NCI-H1694 (cell line): ENCODE results near the gene PSG1.
"Not testable (repeated sequence)": the region's sequence is repeated elsewhere in the genome, so short reads cannot be mapped to it uniquely, and the experiment has no call there.

ENCODE experiments used
- DNase-seq: peaks from one replicate; lab custom pipeline; 2025; lab: John Stamatoyannopoulos, UW

PSG1 gene

DNA sequence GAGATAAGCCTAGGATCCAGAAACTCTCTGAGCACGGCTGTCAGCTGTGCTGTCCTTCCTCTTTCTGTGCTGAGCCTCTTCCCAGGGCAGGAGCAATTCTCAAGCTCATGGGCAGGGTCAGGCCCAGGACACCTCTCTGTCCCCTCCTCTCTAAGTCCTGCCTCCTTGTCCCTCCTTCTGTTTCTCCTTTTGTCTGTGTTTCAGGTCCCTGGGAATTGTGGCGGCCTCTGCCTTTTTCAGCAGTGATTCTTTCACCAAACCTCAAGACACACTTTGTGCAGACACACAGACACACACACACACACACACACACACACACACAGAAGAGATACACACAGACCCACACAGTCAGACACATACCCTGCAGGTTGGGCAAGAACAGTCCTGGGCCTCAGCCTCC, at the start of gene PSG1:
PSG1 (minus strand) TSS at position 101 of the 400 bp plus-strand sequence. CDS start 132 bp downstream, outside the sequence.
- DNase-seq, result no peak

GRCh38 chr19:42928896-42929295, 49.4 kb upstream of the PSG1 start:
- no peak for DNase-seq

DNA sequence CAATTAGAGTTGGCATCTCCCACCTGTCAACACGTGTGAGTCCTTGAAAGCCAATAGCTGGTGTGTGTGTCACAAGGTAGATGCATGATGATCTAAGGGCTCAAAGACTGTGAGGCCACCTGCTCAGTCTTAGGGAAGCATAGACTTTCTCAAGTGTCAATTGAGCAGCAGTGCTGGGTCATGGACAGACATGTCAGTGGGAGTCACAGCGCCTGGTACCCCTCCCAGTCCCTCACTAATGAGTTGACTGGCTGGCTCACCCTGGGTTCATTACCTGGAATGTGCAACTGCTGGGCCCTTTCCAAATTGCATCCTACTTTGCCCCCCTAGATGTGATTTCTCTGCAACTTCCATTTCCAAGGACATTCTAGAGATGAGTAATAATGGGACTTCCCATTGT, 47.3 kb upstream of the PSG1 start:
- no peak for DNase-seq

DNA sequence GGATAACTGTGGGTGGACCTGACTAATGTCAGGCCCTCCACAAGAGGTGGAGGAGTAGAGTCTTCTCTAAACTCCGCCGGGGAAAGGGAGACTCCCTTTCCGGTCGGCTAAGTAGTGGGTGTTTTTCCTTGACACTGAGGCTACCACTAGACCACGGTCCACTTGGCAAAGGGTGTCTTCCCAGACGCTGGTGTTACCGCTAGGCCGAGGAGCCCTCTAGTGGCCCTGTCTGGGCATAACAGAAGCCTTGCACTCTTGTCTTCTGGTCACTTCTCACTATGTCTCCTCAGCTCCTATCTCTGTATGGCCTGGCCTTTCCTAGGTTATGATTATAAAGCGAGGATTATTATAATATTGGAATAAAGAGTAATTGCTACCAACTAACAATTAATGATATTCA, 43.6 kb upstream of the PSG1 start:
- DNase-seq, result not testable (repeated sequence)

DNA sequence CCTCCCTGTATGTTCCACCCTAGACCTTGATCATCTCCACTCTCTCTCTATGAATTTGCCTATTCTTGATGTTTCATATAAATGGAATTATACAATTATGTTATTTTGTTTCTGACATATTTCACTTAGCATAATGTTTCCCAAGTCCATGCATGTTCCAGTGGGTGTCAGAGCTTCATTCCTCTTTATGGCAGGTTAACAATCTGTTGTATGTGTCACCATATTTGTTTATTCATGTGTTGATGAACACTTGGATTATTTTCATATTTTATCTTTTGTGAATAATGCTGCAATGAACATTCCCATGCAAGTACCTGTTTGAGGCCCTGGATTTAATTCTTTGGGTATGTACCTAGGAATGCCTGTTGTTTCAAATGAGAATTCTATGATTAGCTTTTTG, 41.5 kb upstream of the PSG1 start:
- not testable (repeated sequence) for DNase-seq

GRCh38 chr19:42919757-42920079, 40.2 kb upstream of the PSG1 start:
- no peak for DNase-seq

GRCh38 chr19:42919070-42919756, 39.7 kb upstream of the PSG1 start:
- not testable (repeated sequence) for DNase-seq

DNA sequence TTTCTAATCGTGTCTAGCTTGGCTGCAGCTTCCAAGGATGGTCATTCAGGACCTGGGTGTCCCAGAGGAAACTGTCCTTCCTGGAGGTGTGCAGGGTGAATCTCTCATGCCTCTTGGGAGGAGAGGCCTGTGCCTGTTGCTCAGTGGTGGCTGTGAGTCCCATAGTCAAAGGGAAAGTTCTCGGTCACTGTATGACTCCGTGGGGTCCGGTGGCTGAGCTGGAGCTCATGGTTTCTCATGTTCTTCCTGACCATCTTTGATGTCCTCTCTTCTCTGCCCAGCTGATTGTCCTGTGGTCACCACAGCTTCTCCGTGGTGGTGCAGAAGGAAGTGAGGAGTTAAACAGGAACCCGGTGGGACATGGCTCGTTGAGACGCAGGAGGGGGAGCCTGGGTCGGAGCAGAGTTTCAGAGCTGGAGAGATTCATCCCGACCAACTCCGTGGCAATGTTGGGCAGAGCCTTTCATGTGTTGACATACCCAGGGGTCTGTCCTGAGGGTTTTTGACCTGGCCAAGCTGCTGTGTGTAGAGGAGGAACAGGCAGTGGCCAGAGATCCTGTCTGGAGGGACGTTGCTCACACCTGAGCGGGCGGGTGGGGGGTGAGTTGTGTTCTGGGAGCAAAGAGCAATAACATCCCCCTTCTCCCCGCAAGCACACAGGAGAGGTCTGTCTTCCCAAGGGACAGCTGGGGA, 39.0 kb upstream of the PSG1 start:
- not testable (repeated sequence) for DNase-seq

- DNase-seq, result not testable (repeated sequence)
Measured at GRCh38 chr19:42917634-42918033, 38.1 kb upstream of the PSG1 start, which contains the start of gene PSG6. Gene PSG6 (minus strand): TSS chr19:42917894. CDS start chr19:42917792, 102 bp downstream.

DNA sequence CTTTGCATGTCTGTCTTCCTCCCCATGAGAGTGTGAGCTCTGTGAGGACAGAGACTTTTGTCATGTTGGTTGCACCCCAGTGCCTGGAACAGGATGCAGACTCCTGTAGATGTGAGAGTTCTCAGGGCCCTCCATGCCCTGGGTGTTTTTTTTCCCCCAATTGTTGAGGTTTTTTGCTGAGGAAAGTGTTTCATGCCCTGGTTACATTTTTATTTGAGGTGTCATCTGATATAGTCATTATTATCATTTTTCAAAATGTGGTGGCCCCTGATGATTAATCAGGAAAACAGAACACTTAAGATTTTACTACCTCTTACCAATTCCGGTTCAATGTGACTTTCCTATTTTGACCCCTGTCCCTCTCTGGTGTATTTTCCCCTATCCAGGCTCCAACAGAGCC, 37.4 kb upstream of the PSG1 start:
- DNase-seq, result not testable (repeated sequence)

GRCh38 chr19:42913516-42913915, 34.0 kb upstream of the PSG1 start:
- DNase-seq, result not testable (repeated sequence)

DNA sequence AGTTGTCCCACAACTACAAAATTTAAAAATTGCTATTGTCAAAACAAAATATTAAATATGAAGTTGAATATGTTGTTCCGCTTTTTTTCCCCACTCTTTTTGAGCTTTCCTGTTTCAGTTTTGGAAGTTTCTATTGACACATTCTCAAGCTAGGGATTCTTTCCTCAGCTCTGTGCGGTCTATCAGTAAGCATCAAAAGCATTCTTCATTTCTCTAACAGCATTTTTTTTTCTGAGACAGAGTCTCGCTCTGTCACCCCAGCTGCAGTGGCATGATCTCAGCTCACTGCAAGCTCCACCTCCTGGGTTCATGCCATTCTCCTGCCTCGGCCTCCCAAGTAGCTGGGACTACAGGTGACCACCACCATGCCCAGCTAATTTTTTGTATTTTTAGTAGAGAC, 33.4 kb upstream of the PSG1 start:
- DNase-seq, result not testable (repeated sequence)

DNA sequence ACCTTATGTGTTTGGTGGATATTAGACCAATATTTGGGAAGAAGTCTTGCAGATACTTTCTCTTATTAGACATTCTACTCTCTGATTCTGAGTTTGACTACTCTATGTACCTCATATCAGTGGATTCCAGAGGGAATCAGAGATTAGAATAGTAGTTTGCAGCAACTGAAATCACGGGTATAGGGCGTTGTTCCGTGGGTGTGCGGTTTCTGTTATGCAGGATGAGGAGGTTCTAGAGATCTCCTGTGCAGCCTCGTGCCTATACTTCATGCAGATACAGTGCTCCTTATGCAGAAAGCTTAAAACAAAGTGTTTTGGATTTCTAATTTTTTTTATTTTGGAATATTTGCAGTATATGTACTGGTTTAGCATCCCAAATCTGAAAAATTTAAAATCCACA, 32.2 kb upstream of the PSG1 start:
- DNase-seq, result not testable (repeated sequence)

DNA sequence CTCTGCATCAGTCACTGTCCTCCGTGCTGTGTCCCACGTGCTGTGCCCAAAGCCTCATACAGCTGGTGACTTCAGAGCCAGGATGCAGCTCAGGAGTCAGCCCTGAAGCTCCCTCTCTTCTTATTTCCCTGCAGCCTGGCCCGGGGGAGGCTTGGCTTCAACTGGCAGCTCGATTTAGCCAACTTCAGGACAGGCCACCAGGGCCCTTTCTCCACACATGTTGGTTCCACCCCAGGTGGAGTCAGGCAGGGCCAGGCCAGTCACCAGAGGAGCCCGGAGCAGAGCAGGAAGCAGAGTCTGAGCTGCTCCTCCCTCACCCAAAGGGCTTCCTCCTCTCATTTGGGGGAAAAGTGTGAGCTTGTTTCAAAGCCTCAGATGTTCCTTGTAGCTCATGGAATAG, 26.6 kb upstream of the PSG1 start:
- DNase-seq, result not testable (repeated sequence)

DNA sequence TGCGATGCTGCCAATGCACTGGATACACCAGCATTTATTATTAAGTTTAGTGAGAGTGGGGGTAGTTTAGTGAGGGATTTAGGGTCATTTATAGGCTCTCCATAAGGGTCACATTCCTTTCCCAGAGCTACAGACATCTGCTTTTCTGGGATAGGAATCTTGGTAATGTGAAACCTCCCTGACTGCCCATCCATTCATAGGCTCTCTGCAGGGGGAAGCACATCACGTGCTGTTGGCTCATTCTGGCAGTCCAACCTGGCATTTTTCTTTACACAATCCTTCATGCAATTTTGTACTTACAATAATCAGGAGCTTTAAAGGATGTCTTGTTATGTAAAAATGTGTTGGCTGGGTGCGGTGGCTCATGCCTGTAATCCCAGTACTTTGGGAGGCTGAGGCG, 21.0 kb upstream of the PSG1 start:
- not testable (repeated sequence) for DNase-seq

- DNase-seq, result not testable (repeated sequence)
Measured at GRCh38 chr19:42899674-42900073, 20.2 kb upstream of the PSG1 start.

DNA sequence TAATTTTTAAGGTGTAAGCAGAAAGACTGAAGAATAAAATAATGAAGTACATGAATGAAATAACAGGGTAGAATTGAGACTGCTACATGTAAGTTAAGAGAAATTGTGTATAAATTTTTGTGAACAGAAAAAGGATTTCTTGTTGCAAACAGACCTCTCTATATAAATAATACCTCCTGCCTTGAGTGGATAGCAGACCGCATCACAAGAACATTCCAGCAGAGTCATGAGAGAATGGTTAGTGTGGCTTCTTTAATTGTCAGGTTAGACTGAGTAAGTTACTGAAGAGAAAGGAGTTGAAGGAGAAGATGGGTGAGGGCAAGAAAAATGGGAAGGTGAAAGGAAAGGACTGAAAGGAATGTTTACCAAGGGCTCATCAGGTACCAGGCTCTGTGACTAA, 19.6 kb upstream of the PSG1 start:
- not testable (repeated sequence) for DNase-seq

DNA sequence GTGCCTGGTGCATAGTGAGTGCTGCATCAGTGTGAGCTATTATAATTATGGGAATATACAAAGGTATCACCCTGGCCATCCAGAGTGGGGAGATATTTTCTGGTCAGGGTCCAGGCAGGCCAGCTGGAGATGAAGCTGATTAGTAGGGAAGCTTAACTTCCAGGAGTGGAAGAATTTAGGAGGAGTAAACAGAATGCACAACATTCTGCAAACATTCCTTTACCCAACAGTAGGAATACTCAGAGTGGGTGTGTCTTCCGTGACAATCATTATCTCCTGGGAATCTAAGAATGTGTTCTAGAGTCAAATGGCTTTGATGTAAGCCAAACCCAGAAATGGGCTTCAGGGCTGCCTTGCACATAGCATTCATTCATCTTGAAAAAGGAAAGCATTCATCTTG, 19.1 kb upstream of the PSG1 start:
- DNase-seq, result not testable (repeated sequence)

DNA sequence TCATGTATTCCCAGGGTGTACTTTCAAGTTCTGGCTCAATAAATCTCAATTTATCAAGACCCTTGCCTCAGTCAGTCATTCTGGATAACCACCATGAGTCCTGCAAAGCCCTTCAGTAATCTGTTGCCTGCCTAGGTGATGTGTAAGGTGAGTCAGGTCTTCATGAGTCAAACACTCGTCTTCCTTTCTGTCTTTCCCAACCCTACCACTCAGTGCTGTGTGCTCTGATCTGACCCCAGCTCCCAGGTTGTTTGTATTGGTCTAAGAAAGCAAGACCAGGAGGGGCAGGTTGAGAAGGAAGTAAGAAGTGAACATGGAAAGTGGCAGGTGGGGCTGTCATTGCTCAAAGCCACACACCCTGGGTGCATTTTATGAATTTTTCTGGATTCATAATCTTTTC, 18.2 kb upstream of the PSG1 start:
- DNase-seq, result not testable (repeated sequence)

GRCh38 chr19:42890446-42890845, 10.9 kb upstream of the PSG1 start:
- not testable (repeated sequence) for DNase-seq

DNA sequence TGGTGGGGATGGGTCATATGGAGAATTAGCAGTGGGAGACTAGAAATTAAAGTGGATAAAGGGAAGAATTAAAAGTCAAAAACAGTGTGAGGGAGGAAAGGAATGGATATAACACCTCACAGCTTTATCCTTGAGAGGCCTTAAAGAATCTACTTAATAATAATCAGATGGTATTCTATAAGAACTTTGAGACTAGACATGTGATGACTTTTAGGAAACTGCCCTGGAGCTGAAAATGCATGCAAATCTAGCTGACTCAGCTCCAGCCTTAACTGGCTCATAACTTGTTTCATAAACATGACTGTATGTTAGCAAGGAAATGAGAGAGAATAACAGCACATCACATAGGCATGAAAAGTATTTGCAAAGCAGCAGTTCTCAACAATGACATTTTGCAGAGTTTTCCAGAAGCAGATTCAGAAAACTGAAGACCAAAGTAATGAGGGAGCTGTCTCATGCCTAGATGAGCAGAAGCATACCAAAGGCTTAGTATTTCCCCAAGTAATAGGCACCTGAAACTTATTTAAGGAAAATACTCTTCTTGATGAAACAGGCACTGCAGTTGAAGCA, 8.4 kb upstream of the PSG1 start:
- not testable (repeated sequence) for DNase-seq

DNA sequence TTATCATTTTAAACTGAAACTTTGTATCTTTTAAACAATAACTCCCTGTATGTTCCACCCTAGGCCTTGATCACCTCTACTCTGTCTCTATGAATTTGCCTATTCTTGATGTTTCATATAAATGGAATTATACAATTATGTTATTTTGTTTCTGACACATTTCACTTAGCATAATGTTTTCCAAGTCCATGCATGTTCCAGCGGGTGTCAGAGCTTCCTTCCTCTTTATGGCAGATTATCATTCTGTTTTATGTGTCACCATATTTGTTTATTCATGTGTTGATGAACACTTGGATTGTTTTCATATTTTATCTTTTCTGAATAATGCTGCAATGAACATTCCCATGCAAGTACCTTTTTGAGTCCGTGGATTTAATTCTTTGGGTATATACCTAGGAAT, 3.2 kb upstream of the PSG1 start:
- not testable (repeated sequence) for DNase-seq

- not testable (repeated sequence) for DNase-seq
Measured at GRCh38 chr19:42882010-42882409, 2.5 kb upstream of the PSG1 start.
